COR-L47 (cell line): Measurements from ENCODE around the gene LRRC66.

ENCODE experiments used
- DNase-seq: peaks from one replicate; lab custom pipeline; 2025; lab: John Stamatoyannopoulos, UW

Gene LRRC66

DNA sequence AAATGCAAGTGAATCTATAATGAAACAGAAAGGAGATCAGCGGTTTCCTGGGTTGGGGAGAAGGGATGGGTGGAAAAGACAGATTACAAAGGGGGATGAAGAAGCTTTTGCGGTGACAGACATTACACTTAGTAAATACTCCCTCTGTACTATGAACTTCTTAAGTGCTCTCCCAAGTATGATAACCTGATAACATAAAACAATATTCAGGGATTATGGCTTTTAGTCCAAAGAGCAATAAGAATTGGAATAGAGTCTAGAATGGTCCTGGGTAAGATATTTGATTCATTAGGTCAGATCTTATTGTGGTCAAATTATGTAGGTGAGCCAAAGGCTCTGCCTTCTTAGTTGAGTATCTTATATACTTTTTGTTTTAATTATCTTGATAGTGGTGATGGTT is 9.2 kb downstream of the LRRC66 start:
- DNase-seq: no peak

DNA sequence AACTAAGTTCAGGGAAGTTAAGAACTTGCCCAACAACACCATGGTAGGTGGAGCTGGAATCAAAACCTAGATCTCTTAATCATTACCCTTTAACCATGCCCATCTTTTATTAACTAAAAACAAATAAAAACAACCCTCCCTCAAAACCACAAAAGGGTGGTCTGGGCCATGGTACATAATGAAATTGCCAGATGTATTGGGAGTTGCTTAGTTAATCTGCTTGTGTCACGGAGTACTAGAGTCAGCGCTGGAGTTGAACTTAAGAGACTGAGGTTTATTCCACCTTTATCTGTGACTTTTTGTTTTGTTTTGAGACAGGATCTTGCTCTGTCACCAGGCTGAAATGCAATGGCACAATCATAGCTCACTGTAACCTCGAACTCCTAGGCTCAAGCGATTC is 13.3 kb downstream of the LRRC66 start:
- DNase-seq: no peak

DNA sequence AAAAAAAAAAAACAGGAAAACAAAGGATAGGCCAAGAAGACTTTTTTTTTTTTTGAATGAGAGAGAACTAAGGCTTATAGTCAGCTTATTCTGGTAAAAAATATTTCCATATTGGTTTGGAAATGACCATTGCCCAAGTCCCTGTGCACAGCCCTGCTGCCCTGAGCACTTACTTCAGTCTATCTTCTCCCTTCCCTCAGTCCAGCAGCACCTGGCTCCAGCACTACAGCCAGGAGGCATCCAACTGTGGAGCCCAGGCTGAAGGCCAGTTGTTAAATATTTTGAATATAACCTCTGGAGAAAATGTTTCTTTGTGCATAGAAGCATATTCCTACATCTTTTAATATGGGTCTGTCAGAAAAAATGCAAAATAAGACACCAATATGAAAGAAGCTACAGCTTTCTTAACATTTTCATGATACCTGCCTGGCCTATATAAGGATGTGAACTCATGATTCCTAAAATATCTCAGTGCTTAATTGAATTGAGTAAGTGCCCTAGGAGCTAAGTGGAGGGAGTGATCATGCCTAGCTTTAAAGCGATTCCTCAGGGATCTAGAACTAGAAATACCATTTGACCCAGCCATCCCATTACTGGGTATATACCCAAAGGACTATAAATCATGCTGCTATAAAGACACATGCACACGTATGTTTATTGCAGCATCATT is 14.4 kb downstream of the LRRC66 start:
- no peak for DNase-seq

DNA sequence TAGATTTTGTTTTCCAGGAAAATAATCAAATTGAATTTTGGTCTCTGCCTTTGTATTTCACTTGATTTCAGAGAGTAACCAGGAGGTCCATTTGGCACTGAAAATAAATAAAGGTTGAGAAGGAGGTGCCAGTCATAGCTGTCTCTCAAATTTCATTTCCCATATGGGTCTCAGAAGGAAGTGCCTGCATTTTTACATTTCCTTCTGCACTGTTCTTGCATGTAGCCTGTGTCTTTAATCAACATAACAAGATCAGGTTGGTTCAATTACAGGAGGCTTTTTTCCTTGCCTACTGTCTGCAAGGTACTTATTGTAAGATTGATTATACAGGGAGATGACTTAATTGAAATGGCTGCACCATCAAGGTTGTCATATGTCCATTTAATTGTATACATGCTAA is 15.7 kb downstream of the LRRC66 start:
- no peak for DNase-seq

DNA sequence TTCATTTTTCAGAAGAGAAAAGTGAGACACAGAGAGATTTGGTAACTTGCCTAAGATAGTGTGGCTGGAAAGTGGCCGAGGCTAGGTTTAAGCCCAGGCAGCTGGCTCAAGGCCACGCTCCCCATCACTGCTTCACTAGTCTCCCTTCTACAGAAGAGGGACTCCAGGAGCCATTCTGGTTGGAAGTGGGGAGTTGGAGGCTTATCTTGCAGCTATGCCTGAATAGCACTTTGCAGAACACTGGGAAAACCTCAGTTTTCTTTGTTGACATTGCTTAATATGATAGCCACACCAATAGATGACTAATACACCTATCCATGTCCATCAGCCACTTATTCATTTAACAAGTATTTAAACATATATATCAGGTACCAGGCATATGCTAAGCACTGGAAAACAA is 18.5 kb downstream of the LRRC66 start:
- no peak for DNase-seq

DNA sequence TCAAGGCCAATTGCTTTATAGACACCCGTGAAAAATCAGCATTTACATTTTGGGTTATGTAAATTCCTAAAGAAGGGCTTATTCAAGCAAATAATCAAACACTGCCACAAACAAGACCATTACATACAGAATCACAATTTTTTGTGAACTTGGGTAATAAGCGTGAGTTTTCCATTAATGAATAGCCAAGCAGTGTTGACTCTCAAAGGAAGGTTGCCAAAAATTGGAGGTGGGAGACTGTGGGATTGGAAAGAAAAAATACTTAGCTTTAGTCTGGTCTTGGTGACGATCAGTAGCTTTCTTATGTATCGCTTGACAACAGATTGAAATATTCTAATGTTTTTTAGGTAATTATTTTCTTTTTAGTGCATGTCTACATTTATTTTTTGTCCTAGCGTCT is 20.9 kb downstream of the LRRC66 start:
- no peak for DNase-seq

DNA sequence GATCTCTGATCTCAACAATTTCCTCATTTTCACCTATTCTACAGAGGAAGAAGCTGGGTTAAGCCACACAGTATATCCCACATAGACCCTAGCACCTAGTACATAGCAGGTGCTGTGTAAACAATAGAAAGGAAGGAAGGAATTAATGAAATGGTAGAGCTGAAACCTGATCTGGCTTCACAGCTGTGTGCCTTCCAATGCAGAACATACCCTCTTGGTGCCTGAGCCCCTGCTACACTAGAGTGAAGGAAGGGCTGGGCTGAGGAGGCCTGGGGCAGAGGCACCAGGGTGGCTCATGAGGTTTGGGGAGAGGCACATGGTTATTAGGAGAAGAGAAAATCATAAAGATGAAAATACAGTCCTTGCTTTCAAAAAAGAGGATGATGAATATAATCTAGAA is 21.3 kb downstream of the LRRC66 start:
- DNase-seq: no peak

DNA sequence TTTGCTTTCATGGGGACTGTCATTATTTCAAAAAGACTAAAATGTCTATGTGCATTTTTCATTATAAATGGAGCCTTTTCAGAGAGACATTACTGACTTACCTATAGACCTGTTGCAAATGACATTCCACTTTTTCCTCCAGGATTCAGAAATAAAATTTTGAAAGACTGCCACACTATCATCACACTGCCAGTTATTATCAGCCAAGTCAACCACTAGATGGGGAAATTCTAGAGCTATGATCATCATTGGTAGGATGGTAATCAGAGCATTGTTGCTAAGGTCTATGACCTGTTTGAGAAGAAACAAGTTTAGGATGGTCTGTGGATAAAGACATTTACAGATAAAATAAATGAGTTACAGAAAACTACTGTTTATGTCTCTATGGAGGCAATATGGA is 22.5 kb downstream of the LRRC66 start:
- no peak for DNase-seq

DNA sequence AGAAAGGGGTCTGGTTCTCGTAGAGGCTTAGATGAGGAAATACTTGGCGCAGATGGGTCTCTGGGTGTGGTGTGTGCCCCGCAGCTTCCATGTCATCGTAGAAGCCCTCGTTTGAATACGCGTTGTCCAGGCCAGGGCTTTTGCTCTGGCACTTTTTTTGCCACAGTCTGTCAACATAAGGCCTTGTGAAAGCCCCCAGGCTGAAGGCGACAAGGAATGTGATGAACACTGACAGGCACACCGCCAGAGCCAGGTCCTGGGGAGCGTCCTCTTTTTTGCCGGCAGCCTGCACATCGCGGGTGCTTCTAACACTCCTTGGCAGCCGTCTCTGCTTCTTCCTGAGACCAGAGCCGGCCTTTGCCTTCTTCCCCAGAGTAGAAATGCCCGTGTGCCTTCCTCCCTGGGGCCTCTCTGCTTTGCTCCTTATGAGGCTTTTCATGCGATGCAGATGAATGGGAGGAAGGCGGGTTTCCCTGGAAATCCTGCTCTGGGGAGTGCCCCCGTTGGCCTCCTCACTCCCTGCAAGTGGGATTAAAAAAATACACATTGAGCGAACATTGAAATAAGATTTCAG is 24.4 kb downstream of the LRRC66 start:
- no peak for DNase-seq

DNA sequence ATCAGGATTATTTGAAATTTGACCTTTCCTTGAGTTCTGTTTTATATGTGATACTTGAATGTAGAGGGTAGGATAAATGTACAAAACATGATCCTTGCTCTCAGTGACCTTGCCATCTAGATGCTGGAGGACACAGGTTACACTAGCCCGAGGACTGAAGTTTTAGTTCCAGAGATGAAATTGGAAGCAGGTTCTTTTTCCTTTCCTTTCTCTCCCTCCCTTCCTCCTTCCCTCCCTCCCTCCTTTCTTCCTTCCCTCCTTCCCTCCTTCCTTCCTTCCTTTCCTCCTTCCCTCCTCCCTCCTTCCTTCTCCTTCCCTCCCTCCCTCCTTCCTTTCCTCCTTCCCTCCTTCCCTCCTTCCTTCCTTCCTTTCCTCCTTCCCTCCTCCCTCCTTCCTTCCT is 54.3 kb downstream of the LRRC66 start:
- no peak for DNase-seq

DNA sequence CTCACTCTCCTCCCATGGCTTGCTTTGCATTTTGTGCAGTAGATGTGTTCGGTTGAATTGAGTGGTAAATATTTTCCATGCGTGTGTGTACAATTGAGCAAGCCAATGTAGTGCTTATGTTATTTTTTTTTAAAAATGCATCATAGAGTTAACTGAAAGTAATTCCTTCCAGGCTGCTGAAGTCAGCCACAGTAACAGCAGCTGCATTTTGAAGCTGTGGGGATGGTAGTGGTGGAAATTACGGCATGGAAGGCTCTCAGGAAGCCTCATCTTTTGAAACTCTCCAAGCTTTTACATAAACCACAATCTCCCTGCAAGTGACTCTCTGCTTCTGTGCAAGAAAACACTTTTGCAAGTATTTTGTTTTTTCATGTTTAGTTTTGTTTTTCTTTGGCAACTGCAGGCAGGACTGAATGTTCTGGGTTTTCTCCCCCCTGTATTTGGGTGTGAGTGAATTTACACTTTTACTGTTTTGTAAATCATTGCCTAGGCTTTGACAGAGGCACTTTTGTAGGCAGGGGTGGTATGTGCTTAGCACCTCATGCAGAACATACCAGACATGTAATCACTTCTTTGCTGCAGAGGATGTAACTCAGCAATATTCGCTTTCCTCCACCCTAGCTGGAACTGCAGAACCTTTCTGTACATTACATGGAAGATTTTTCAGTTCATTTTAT is 56.2 kb downstream of the LRRC66 start:
- no peak for DNase-seq

DNA sequence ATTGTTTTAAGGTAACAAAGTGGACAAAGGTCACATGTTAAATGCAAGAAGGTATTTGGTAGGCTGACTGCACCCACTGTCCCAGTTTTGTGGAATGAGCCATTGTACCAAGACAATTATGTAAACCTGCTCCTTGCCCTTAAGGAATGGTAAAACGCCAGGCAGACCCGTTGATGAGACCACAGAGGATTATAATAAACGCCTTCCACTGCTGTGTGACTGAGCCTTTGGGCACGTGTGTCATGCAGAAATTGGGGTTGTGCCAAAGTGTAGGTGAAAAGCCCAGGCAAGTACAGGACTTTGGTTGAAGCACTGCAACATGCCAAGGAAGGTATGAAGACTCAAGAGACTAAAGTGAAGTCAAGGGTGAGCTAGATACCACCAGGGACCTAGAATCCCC is 59.7 kb downstream of the LRRC66 start:
- DNase-seq: no peak

DNA sequence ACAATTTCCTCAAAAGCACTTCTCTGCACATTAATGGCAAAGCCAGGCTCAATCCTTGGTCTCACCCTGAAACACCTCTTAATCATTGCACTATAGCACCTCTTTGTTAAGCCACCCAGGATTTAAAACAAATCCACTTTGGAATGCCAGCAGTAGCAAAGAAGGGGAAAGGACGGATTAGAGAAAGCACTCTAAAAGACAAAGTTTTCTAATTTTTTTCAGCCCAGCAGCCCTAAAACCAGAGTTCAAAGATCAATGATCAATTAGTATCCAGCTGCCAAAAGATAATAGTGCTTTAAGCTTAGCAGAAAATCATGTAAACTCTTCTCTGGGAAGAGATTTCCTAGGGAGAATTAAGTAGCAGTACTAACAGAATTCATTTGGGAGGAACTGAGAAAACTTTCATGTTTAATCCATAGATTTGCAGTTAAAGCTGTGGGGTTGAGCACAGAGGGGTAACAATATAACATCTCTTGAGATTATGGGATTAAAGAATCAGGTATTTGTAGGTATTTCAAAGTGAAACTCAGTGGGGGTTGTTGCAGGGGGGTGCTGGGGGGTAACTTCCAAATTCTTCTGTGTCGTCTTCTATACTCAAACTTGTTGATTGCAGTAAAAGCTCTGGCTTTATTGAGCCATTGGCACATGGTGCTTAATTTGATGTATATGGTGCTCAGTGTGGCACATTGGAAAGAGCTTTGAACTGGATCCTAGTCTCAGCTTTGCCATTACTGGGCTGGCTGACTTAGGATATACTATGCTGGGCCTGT is 61.8 kb downstream of the LRRC66 start:
- no peak for DNase-seq
